GM13977 (cell line): ENCODE results near the gene LRCH1.

Source experiments
- DNase-seq: peaks from one replicate; pipeline ENCODE4 v3.0.0; 2012; ENCODE audit warnings: low spot score
- in situ Hi-C: fragments of 300-500 bp; cut with MboI; formaldehyde crosslinking; loops from one replicate; pipeline ENCODE4 v1.12.0; 2022; ENCODE audit warnings: low sequenced_read_pairs, low pct_unique_long_range_greater_than_20kb, mixed read lengths, inconsistent platforms; ENCODE audit not compliant: unreplicated experiment
- TF ChIP-seq, protein P1 (sequence below): IDR thresholded peaks from 2 replicates; pipeline ENCODE4 v1.5.1; 2012; ENCODE audit warnings: mild to moderate bottlenecking, control low read depth; ENCODE audit not compliant: insufficient read depth; ENCODE audit errors: extremely low read depth, missing control alignments

The LRCH1 gene

DNA sequence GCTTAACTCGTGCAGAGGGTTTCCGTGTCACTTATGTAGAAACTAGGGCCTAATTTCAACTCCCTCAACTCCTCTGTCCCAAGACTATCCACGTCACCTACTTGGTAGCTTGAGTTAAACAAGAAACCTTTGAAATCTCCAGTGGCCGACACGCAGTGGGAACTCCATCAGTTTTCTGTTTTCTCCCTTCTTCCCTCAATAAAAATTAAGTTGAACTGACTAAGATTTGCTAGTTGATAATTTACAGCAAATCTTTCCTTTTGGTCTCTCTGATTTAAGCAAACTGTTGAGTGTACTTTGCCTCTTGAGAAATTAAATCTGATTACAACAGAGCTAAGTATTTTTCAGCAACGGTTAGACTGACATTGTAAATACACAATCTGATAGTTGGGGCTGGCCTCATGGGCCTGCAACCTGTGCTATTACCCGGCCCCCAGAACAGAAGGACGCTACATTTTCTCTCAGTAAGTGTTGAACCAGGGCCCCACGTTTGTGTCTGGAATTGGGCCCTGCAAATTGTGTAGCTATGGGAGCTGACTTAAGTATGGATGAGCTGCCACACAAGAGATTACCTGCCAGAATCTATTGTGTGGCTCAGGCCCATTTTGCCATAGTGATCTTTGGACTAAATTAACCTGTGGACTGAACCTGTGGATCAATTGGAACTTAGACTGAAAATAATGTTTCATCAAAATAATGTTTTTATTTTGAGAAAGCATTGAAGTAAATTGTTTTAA lies 244.7 kb downstream of the LRCH1 start:
- TF ChIP-seq, protein P1, sequence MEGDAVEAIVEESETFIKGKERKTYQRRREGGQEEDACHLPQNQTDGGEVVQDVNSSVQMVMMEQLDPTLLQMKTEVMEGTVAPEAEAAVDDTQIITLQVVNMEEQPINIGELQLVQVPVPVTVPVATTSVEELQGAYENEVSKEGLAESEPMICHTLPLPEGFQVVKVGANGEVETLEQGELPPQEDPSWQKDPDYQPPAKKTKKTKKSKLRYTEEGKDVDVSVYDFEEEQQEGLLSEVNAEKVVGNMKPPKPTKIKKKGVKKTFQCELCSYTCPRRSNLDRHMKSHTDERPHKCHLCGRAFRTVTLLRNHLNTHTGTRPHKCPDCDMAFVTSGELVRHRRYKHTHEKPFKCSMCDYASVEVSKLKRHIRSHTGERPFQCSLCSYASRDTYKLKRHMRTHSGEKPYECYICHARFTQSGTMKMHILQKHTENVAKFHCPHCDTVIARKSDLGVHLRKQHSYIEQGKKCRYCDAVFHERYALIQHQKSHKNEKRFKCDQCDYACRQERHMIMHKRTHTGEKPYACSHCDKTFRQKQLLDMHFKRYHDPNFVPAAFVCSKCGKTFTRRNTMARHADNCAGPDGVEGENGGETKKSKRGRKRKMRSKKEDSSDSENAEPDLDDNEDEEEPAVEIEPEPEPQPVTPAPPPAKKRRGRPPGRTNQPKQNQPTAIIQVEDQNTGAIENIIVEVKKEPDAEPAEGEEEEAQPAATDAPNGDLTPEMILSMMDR, result no peak
- DNase-seq, result no peak
- in situ Hi-C loops, result no loop called here

DNA sequence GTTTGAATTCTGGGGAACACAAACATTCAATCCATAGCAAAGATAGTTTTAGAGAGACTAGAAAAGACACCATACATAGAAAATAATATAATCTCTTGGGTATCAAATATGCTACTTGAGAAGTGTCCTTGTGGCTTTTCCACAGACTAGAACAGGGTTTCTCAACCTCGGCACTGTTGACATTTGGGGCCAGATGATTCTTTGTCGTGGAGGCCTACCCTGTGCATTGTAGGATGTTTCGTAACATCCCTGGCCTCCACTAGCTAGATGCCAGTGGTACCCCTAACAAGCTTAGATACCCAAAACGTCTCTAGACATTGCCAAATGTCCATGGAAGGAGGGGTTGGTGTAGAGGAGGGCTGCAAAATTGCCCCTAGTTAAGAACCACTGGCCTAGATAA lies 246.2 kb downstream of the LRCH1 start:
- in situ Hi-C loops, result no loop called here
- TF ChIP-seq, protein P1, result no peak
- DNase-seq, result no peak

DNA sequence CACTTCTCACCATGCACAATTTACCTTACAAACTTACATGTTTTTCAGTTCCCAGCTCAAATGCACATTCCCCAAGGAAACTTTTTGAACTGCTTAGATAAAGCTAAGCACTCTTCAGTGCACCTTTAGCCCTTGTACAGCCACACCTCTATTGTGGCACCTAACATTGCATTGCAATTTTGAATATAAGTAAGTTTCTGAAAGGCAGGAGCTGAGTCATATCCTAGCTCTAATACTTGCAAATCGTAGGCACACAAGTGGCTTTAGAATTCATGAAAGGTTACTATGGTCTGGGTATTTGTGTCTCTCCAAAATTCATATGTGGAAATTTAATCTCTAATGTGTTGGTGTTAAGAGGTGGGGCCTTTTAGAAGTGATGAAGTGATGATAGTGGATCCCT lies 248.9 kb downstream of the LRCH1 start:
- TF ChIP-seq, protein P1, result no peak
- DNase-seq, result no peak
- in situ Hi-C loops, result no loop called here
